ENCODE data around the gene ALDH1A3. TPM values are rescaled to one million over a fixed set of nuclear protein-coding genes. Genes with fewer than 3 reads are reported as not detected.

ALDH1A3 gene
- total RNA-seq, 1 donor from 2014 or later: 2.1 TPM

GRCh38 chr15:100925480-100925879 lies 45.8 kb downstream of the ALDH1A3 start:
- no peak for DNase-seq (ENCODE audit: low spot score)

GRCh38 chr15:100926258-100926657 lies 46.6 kb downstream of the ALDH1A3 start:
- no peak for DNase-seq (ENCODE audit: low spot score)

GRCh38 chr15:100926971-100927756 lies 47.5 kb downstream of the ALDH1A3 start:
- no peak for DNase-seq (ENCODE audit: low spot score)

GRCh38 chr15:100928632-100929280 lies 49.1 kb downstream of the ALDH1A3 start:
- DNase-seq (ENCODE audit: low spot score): no peak

- no peak for DNase-seq (ENCODE audit: low spot score)
These were observed 50.0 kb downstream of the ALDH1A3 start for GRCh38 chr15:100929641-100930042.

GRCh38 chr15:100930306-100930848 lies 50.7 kb downstream of the ALDH1A3 start:
- no peak for DNase-seq (ENCODE audit: low spot score)

- no peak for DNase-seq (ENCODE audit: low spot score)
These were observed 51.7 kb downstream of the ALDH1A3 start for GRCh38 chr15:100931143-100931890.

DNA sequence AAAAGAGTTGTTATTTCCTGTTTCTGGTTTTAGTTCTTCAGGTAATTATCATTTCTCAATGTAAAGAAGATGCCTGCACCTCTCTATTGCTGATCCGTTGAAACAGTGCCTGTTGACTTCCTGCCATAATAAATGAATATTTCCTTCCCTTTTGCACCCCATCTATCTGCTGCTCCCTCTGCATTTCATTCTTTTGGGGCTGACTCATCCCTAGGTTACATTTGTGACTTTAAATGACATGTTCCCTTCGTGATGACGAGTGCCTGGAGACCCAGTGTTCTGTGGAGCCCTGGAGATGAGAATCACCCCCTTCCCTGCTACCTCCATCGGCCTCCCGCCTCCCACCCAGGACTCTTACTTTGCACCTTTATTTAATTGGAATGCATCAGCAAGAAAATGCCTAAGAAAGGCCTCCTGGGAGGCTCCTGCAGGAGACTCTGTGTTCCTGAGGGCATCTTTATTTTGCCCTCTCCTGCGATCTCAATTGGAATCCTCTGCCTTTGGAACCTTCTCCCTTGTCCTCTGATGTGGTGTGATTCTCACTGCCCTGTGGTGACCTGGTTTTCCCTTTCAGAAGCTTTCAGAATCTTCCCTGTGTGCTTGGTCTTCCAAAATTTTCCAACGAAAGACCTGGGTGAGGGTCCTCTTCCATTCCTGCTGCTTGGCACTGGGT lies 53.2 kb downstream of the ALDH1A3 start:
- no peak for DNase-seq (ENCODE audit: low spot score)

DNA sequence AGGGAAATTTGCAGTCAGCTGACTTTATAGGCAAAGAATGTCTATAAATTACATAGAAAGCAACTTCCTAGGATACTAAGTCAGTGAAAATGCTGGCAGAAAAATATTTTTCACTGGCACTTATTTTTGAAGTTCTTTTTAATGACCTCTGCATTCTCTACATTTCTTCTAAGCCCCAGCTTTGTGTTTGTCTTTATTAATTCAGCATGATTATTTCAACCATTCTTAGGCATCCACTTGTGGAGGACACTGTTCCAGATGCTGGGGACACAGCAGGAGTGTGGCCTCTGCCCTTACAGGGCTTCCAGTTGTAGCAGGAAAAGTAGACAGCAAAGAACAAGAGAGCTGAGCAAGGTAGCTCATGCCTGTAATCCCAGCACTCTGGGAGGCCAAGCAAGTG lies 54.5 kb downstream of the ALDH1A3 start:
- DNase-seq (ENCODE audit: low spot score): no peak

DNA sequence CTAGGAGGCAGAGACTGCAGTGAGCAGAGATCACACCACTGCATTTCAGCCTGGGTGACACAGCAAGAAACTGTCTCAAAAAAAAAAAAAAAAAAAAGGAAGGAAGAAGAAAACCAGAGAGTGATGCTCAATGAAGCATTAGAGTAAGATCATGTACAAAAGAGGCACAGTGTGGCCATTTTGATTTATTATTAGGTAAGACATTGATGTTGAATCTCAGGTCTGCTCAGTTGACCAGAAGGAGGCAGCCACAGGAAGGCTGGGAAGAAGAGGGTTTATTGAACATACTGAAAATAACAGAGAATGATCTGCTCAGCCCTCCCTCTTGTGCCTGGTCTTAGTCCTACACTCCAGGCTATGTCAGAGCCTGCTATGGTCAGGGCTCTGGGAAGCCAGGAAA lies 55.1 kb downstream of the ALDH1A3 start:
- no peak for DNase-seq (ENCODE audit: low spot score)

GRCh38 chr15:100937171-100937570 lies 57.5 kb downstream of the ALDH1A3 start:
- DNase-seq (ENCODE audit: low spot score): no peak

DNA sequence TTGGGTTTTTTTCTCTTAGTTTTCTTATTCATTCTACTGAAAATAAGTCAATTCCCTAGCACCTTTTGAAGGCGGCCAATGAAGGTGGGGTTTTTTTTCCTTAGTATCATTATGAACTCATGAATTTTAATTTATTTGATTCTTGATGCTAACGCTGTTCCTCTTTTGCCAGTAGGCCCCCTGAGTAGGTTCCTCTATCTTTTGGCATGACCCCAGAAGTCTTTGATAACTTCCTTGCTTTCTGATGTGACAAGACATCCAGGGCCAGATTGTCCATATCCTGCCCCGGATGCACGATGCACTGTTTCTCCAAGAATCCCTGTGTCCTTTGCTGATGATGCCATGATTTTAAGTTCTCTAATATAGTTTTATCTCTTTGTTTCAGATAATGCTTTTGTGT lies 60.2 kb downstream of the ALDH1A3 start:
- no peak for DNase-seq (ENCODE audit: low spot score)

- no peak for DNase-seq (ENCODE audit: low spot score)
These were observed 61.2 kb downstream of the ALDH1A3 start for GRCh38 chr15:100940767-100941379.

DNA sequence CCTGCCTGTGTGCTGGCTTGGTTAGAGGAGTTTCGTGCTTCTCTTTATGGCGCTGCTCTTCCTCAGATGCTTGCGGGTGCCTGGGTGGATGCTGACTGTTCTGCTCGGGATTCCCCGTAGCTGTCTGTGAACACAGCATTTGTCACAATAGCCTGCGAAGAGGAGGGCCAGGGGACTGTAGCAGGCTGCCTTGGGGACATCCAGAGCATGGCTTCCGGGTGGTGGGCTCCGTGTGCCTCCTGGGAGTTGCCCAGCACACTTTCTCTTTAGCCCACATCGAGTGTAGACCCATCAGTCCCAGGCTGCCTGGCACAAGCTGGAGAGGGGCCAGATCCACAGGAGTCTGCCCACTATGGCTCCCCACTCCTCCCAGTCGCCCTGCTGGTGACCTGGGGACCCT lies 61.9 kb downstream of the ALDH1A3 start:
- no peak for DNase-seq (ENCODE audit: low spot score)

- no peak for DNase-seq (ENCODE audit: low spot score)
These were observed 63.2 kb downstream of the ALDH1A3 start for GRCh38 chr15:100942656-100943425.

DNA sequence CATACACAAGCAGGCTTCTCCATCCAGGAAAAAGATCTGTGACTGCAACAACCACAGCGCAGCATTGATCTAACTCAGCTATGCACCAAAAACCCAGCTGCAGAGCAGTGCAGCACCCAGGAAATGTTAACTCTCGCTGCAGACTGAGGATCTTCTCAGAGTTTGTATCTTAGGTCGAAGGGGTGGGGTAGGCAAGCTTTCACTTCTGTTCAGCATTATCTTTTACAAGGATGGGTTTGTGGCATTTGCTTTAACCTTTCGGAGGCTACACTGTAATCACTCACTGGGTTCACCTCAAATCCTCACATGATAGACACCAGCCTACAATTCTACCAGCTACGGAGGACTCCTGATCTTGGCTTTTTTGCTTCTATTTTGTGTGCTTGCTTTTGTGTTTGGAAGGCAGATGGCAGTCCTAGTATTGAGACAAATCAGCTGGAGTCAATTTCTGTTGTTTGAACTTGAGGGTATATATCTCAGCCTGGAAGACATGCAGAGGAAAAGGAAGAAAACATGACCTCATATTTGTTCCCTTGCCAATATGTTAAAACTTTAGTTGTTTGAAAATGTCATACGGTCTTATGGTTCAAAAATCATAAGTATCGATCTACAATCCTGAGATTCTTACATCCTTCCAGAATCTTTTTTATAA lies 64.7 kb downstream of the ALDH1A3 start:
- no peak for DNase-seq (ENCODE audit: low spot score)

DNA sequence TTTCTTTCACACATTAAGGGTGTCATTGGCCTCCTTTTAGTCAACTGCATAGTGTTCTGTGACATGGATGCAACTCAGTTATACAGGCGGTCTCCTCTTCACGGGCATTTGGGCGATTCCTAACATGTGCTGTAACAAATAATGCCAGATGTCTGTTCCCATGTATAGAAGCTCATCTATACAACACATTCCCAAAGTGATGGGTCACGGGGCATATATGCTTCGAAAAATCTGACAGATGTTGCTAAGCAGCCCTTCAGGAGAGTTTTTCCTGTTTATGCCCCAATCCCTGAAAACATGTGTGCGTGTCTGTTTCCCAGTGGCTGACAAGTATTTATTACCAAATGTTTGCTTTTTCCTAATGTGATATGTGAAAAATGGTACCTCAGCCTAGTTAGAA lies 65.4 kb downstream of the ALDH1A3 start:
- DNase-seq (ENCODE audit: low spot score): no peak

DNA sequence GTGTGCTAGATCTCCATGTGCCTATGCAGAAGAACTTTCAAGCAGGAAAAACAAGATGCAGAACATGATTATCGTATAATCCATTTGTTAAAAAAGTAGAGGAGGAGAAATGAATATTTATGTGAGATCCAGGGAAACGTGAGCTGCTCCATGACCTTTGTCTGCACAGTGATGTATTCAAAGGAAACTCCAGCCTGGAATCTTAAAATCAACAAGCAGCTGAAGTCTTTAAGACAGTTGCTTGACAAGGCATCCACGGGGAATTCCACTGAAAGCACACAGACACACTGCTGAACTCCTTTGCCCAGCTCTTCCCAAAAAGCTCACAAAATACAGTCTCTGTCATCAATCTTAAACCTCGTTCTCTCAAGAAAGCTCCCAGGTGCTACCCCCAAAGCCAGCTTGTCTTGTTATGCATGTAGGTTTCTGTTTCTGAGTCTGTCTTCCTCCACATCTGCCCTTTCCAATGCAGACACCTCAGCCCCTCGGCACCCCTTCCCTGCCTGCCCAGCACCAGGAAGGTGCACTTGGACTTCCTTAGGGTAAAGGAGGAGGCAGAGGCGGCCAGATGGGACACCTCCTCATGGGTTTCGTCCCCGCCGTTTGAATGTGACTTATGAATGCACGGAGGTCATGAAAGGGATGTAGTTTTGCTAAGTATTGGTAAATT lies 68.3 kb downstream of the ALDH1A3 start:
- DNase-seq (ENCODE audit: low spot score): no peak

DNA sequence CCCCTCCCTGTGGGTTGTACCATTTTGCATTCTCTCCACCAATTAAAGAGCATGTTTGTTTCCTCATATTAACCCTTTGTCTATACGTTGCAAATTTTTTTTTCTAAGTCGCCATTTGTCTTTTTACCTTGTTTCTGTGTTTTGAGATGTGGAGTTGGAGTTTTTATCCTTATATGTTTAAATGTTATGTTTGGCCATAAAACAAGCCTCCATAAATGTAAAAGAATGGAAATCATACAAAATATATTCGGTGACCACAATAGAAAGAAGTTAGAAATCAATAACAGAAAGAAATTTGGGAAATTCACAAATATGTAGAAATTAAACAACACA lies 68.8 kb downstream of the ALDH1A3 start:
- no peak for DNase-seq (ENCODE audit: low spot score)

- no peak for DNase-seq (ENCODE audit: low spot score)
These were observed 70.1 kb downstream of the ALDH1A3 start for GRCh38 chr15:100949691-100950090.

Measured in mucosa of gallbladder (tissue), 1 donor.